ENCODE measurements around the gene PFN3.

Gene PFN3

GRCh38 chr5:177440211-177440989 lies 39.9 kb upstream of the PFN3 start:
- TF ChIP-seq POLR2AphosphoS5 (IDR thresholded peaks at IDR 0.05; ENCODE audit: low read depth, low read length) (no peak), FOXP2 (optimal IDR thresholded peaks at IDR 0.05; ENCODE audit: borderline replicate concordance, extremely low read depth, extremely low read length, insufficient read depth) (no peak), TAF1 (IDR thresholded peaks at IDR 0.05; ENCODE audit: borderline replicate concordance, insufficient read depth, low read length) (no peak)

- TF ChIP-seq POLR2AphosphoS5 (IDR thresholded peaks at IDR 0.05; ENCODE audit: low read depth, low read length) (no peak), SIN3A (IDR thresholded peaks at IDR 0.05; ENCODE audit: borderline replicate concordance, insufficient read depth, low read length) (no peak), FOXP2 (optimal IDR thresholded peaks at IDR 0.05; ENCODE audit: borderline replicate concordance, extremely low read depth, extremely low read length, insufficient read depth) (no peak), TAF1 (IDR thresholded peaks at IDR 0.05; ENCODE audit: borderline replicate concordance, insufficient read depth, low read length) (no peak), REST (IDR thresholded peaks at IDR 0.05; ENCODE audit: insufficient read depth in 1 of 2, low read depth in 2 of 2, low read length in 2 of 2) (no peak)
These were observed 39.1 kb upstream of the PFN3 start for GRCh38 chr5:177439518-177440053.

GRCh38 chr5:177438468-177438867 lies 38.0 kb upstream of the PFN3 start:
- no peak for TF ChIP-seq TAF1 (IDR thresholded peaks at IDR 0.05; ENCODE audit: borderline replicate concordance, insufficient read depth, low read length)
- no peak for TF ChIP-seq POLR2AphosphoS5 (IDR thresholded peaks at IDR 0.05; ENCODE audit: low read depth, low read length)
- TF ChIP-seq REST (IDR thresholded peaks at IDR 0.05; ENCODE audit: insufficient read depth in 1 of 2, low read depth in 2 of 2, low read length in 2 of 2) = no peak
- TF ChIP-seq FOXP2 (optimal IDR thresholded peaks at IDR 0.05; ENCODE audit: borderline replicate concordance, extremely low read depth, extremely low read length, insufficient read depth) = no peak
- no peak for TF ChIP-seq SIN3A (IDR thresholded peaks at IDR 0.05; ENCODE audit: borderline replicate concordance, insufficient read depth, low read length)

GRCh38 chr5:177437623-177438022 lies 37.2 kb upstream of the PFN3 start:
- no peak for TF ChIP-seq FOXP2 (optimal IDR thresholded peaks at IDR 0.05; ENCODE audit: borderline replicate concordance, extremely low read depth, extremely low read length, insufficient read depth)
- no peak for TF ChIP-seq SIN3A (IDR thresholded peaks at IDR 0.05; ENCODE audit: borderline replicate concordance, insufficient read depth, low read length)
- TF ChIP-seq POLR2AphosphoS5 (IDR thresholded peaks at IDR 0.05; ENCODE audit: low read depth, low read length) = no peak
- TF ChIP-seq REST (IDR thresholded peaks at IDR 0.05; ENCODE audit: insufficient read depth in 1 of 2, low read depth in 2 of 2, low read length in 2 of 2) = no peak
- no peak for TF ChIP-seq TAF1 (IDR thresholded peaks at IDR 0.05; ENCODE audit: borderline replicate concordance, insufficient read depth, low read length)

- TF ChIP-seq REST (IDR thresholded peaks at IDR 0.05; ENCODE audit: insufficient read depth in 1 of 2, low read depth in 2 of 2, low read length in 2 of 2) = no peak
- no peak for TF ChIP-seq POLR2AphosphoS5 (IDR thresholded peaks at IDR 0.05; ENCODE audit: low read depth, low read length)
- no peak for TF ChIP-seq FOXP2 (optimal IDR thresholded peaks at IDR 0.05; ENCODE audit: borderline replicate concordance, extremely low read depth, extremely low read length, insufficient read depth)
- TF ChIP-seq SIN3A (IDR thresholded peaks at IDR 0.05; ENCODE audit: borderline replicate concordance, insufficient read depth, low read length) = no peak
These were observed 35.5 kb upstream of the PFN3 start for GRCh38 chr5:177435847-177436536.
